Lung (tissue), 12 donors: ENCODE data around the gene EYS. TPM values are rescaled to one million over a fixed set of nuclear protein-coding genes. Genes with fewer than 3 reads are reported as not detected.

ENCODE experiments used
- ATAC-seq: fragments of 200-7000 bp; cut with Tn5 transposase; one replicate; pipeline ENCODE4 v1.9.1; 2020; ENCODE audit warnings: moderate number of reproducible peaks; ENCODE audit not compliant: insufficient read depth, low FRiP score
- DNase-seq, 3 donors: peaks; one replicate each; pipeline ENCODE4 v3.0.0-alpha.2; 2013 to 2017
- H3K27ac ChIP-seq, 2 donors: one replicate each; pipeline ENCODE4 v1.5.1; 2013; ENCODE audit warnings: mild to moderate bottlenecking in 2 of 2, moderate library complexity in 2 of 2, control low read depth in 1 of 2, inconsistent platforms in 1 of 2, low read depth in 1 of 2, low read length in 1 of 2
- H3K27me3 ChIP-seq, 3 donors: one replicate each; pipeline ENCODE4 v1.5.1; 2013; ENCODE audit warnings: low read length in 2 of 3; ENCODE audit not compliant: control insufficient read depth in 3 of 3, insufficient read depth in 3 of 3
- H3K36me3 ChIP-seq, 4 donors: one replicate each; pipeline ENCODE4 v1.5.1; 2013; ENCODE audit warnings: low read length in 4 of 4, mild to moderate bottlenecking in 1 of 4, moderate library complexity in 1 of 4; ENCODE audit not compliant: control insufficient read depth in 4 of 4, insufficient read depth in 4 of 4
- H3K4me1 ChIP-seq, 5 donors: one replicate each; pipeline ENCODE4 v1.5.1; 2013; ENCODE audit warnings: low read length in 5 of 5, mild to moderate bottlenecking in 2 of 5, moderate library complexity in 1 of 5; ENCODE audit not compliant: control insufficient read depth in 5 of 5, insufficient read depth in 5 of 5
- H3K4me3 ChIP-seq: one replicate; pipeline ENCODE4 v1.5.1; 2013; ENCODE audit warnings: mild to moderate bottlenecking, control low read depth, moderate library complexity
- H3K9ac ChIP-seq, 2 donors: one replicate each; pipeline ENCODE4 v1.5.1; 2013; ENCODE audit warnings: low read length in 2 of 2, control low read depth in 1 of 2; ENCODE audit not compliant: insufficient read depth in 1 of 2
- H3K9me3 ChIP-seq, 4 donors: one replicate each; pipeline ENCODE4 v1.5.1; 2013; ENCODE audit warnings: low read length in 3 of 4, mild to moderate bottlenecking in 1 of 4, moderate library complexity in 1 of 4; ENCODE audit not compliant: control insufficient read depth in 4 of 4, insufficient read depth in 3 of 4
- WGBS, 2 donors: extraction: QIAGEN DNeasy Blood & Tissue Kit; methylation state at CpG; one replicate each; pipeline ENCODE4 v1.1.7; 2013; 5-methylcytosine and 5-hydroxymethylcytosine counted together
- polyA plus RNA-seq, 2 donors: library from polyadenylated mRNA; stranded (reverse); fragments of 200-250 nt; gene quantifications; one replicate each; pipeline ENCODE4 v1.2.1, GENCODE V29; 2013
- total RNA-seq, 2 donors: library from RNA; depleted of rRNA in 1 of 2; stranded (reverse); fragments of >200 nt in 1 of 2; gene quantifications; one replicate each; pipeline ENCODE4 v1.2.1, GENCODE V29; 2014 to 2021
- TF ChIP-seq, protein P1 (sequence below): IDR thresholded peaks from 2 replicates; pipeline ENCODE4 v1.5.1; 2012; ENCODE audit warnings: mild to moderate bottlenecking; ENCODE audit errors: control extremely low read depth, extremely low read depth
- donor health status: control.
- donor health status: control.
- donor health status: Bipolar disorder and iron deficiency.
- donor health status: healthy.
- donor health status: DM: yes; HTN: yes; CAD: no.

The EYS gene
- total and polyA plus RNA-seq, 4 donors = 0.06 to 0.34 (median 0.12) TPM

DNA sequence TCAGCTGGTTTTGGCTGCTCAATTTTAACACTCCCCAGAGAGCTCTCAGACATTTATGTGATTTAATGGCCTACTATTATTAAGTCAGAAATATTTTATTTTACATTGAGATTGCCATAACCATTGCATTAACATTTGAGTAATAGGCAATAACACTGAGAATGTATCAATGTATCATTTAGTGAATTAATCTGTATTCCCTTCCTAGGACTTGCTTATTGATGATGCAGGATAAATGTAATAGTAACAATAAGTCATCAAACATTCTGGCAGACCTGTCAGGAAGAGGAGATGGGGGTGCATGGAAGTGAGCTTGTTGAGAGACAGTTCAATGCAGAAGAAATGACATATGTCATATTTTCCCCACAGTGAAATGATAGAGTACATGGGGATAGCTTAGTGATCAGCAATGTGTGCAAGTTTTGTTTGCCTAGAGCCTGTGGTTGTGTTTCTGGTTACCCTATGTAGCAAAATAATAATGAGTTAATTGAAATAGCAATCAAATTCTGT is 458.9 kb downstream of the EYS start:
- H3K36me3 ChIP-seq = no peaks in the 10 kb centered on the region
- H3K9me3 ChIP-seq = no peaks in the 10 kb centered on the region
- ATAC-seq (no peak), DNase-seq (no peak)
- H3K4me3 ChIP-seq = no peak overlapping the region
- H3K27ac ChIP-seq = no peak overlapping the region
- no peak overlapping the region for H3K9ac ChIP-seq
- TF ChIP-seq, protein P1, sequence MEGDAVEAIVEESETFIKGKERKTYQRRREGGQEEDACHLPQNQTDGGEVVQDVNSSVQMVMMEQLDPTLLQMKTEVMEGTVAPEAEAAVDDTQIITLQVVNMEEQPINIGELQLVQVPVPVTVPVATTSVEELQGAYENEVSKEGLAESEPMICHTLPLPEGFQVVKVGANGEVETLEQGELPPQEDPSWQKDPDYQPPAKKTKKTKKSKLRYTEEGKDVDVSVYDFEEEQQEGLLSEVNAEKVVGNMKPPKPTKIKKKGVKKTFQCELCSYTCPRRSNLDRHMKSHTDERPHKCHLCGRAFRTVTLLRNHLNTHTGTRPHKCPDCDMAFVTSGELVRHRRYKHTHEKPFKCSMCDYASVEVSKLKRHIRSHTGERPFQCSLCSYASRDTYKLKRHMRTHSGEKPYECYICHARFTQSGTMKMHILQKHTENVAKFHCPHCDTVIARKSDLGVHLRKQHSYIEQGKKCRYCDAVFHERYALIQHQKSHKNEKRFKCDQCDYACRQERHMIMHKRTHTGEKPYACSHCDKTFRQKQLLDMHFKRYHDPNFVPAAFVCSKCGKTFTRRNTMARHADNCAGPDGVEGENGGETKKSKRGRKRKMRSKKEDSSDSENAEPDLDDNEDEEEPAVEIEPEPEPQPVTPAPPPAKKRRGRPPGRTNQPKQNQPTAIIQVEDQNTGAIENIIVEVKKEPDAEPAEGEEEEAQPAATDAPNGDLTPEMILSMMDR = no peak
- no peaks in the 10 kb centered on the region for H3K27me3 ChIP-seq
- no peaks in the 10 kb centered on the region for H3K4me1 ChIP-seq

DNA sequence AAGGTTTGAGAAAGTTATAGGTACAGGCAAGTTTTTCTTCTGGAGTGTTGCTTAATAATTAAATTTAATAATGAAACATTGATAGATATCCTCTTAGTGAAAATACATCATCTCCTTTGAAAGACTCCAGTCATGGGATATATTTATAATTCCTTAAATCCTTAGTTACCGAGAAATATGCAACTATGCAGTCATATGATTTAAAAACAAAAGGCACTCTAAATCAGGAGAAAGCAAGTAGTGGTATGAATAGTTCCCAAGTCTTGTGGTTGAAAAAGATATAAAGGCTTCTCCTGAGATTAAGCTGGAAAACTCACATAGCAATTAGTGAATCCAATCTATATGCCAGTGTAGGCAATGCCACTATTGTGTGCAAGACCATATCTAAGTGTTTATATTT is 475.4 kb downstream of the EYS start:
- Histone ChIP-seq H3K9ac (no peak overlapping the region), H3K4me3 (no peak overlapping the region), H3K9me3 (no peaks in the 10 kb centered on the region), H3K27me3 (no peaks in the 10 kb centered on the region), H3K4me1 (peaks cover 0 to 4% (median 0%) of the 10 kb centered on the region in 5 donors), H3K27ac (no peak overlapping the region), H3K36me3 (no peaks in the 10 kb centered on the region)
- DNase-seq (no peak), ATAC-seq (no peak)
- WGBS, 2 donors = 78 to 93% methylated on average over 1 of the region's 1 CpG
- TF ChIP-seq, protein P1 = no peak

DNA sequence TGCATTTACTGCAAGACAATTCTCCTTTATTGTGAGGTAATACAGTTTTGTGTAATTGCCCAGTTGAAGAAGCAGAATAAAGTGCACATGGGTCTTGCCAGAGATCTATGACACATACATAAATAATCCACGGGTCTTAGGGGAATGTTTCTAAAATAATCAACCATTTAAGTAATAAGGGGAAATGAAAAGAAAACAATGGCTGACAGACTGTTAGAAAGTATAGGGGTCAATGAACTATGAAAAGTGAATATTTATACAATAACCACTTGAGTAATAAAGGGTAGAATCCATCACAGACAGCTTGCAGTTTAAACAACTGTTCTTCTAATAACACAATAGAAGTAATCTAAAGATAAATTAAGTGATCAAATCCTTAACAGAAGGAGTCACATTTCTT is 477.2 kb downstream of the EYS start:
- Histone ChIP-seq H3K9ac (no peak overlapping the region), H3K4me3 (no peak overlapping the region), H3K27me3 (no peaks in the 10 kb centered on the region), H3K27ac (no peak overlapping the region), H3K9me3 (no peaks in the 10 kb centered on the region), H3K4me1 (peaks cover 0 to 4% (median 0%) of the 10 kb centered on the region in 5 donors), H3K36me3 (no peaks in the 10 kb centered on the region)
- DNase-seq (peak in 2 of 3 donors; percentile 37 to 52), ATAC-seq (no peak)
- 3 to 10% methylated on average over 1 of the region's 1 CpG for WGBS, 2 donors
- TF ChIP-seq, protein P1 = no peak

DNA sequence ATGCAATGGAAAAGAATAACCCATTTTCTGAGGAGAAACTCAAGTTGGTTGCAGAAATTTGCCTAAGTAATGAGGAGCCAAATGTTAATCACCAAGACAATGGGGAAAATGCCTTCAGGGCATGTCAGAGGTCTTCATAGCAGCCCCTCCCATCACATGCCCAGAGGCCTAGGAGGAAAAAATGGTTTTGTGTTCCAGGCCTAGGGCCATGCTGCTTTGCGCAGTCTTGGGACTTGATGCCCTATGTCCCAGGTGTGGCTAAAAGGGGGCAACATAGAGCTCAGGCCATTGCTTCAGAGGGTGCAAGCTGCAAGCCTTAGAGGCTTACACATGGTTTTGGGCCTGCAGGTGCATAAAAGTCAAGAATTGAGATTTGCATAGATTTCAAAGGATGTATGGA is 485.9 kb downstream of the EYS start:
- H3K36me3 ChIP-seq = no peaks in the 10 kb centered on the region
- DNase-seq (no peak), ATAC-seq (no peak)
- TF ChIP-seq, protein P1 = no peak
- no peak overlapping the region for H3K4me3 ChIP-seq
- no peak overlapping the region for H3K27ac ChIP-seq
- no peaks in the 10 kb centered on the region for H3K27me3 ChIP-seq
- no peaks in the 10 kb centered on the region for H3K4me1 ChIP-seq
- no peak overlapping the region for H3K9ac ChIP-seq
- H3K9me3 ChIP-seq = peaks cover 0 to 7% (median 0%) of the 10 kb centered on the region in 4 donors
- WGBS, 2 donors = 92 to 99% methylated on average over 1 of the region's 1 CpG
